Measurements from ENCODE around the gene ASB6.

DNA sequence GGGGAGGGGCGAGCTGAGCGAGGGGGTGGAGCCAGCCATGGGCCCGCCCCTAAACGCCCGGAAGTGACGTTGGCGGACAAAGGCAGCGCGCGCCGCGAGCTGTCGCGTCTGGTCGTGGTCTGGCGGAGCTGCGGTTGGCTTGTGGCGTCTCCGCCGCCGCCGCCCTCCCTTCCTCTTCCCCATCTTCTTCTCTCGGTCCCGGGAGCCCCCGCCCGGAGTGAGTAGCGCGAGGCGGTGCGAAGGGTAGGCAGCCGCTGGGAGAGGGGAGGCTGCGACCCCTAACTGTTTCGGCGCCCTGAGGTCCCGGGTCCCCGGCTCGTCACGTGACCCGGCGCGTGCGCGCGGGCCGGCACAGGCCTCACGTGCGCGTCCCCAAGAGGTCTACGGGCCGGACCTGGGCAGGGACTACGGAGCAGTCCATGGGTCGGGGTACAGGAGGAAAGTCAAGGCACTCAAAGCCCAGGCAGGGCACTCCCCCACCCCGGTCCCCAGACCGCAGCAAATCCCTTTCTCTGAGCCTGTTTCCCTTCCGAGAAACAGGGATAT lies 15.8 kb downstream of the ASB6 start, which contains the start of gene NTMT1:
- TF ChIP-seq POLR2A (IDR thresholded peaks at IDR 0.05; ENCODE audit: low read depth) (peak; percentile 96), CTCF (IDR thresholded peaks at IDR 0.05) (peak in 1 of 3 experiments; percentile 13), POLR2AphosphoS5 (IDR thresholded peaks at IDR 0.05) (peak; percentile 99 to 100), EP300 (IDR thresholded peaks at IDR 0.05) (no peak)
